Measurements from ENCODE around the gene STUM.

DNA sequence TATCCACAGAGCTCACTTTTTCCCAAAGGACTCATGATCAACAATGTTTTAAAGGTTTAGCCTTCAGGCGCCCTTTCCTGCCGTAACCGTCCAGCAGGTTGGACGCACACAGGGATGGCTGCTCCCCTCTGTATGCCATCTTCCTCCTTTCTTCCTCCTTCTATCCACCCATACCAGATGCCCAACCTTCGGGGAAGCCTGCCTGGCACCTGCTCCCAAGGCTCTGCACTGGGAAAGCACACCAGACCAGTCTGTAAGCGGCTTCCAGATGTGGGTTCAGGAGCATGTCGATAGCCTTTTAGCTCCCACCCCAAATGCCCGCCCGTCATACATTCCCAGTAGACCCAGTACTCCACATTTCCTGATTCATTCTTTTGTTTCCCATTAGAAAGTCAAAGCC lies 52.9 kb downstream of the STUM start:
- TF ChIP-seq, protein P1, sequence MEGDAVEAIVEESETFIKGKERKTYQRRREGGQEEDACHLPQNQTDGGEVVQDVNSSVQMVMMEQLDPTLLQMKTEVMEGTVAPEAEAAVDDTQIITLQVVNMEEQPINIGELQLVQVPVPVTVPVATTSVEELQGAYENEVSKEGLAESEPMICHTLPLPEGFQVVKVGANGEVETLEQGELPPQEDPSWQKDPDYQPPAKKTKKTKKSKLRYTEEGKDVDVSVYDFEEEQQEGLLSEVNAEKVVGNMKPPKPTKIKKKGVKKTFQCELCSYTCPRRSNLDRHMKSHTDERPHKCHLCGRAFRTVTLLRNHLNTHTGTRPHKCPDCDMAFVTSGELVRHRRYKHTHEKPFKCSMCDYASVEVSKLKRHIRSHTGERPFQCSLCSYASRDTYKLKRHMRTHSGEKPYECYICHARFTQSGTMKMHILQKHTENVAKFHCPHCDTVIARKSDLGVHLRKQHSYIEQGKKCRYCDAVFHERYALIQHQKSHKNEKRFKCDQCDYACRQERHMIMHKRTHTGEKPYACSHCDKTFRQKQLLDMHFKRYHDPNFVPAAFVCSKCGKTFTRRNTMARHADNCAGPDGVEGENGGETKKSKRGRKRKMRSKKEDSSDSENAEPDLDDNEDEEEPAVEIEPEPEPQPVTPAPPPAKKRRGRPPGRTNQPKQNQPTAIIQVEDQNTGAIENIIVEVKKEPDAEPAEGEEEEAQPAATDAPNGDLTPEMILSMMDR (IDR thresholded peaks at IDR 0.05) = no peak
- TF ChIP-seq POLR2AphosphoS5 (IDR thresholded peaks at IDR 0.05; ENCODE audit: low read depth, low read length) = no peak
- TF ChIP-seq, protein P2, sequence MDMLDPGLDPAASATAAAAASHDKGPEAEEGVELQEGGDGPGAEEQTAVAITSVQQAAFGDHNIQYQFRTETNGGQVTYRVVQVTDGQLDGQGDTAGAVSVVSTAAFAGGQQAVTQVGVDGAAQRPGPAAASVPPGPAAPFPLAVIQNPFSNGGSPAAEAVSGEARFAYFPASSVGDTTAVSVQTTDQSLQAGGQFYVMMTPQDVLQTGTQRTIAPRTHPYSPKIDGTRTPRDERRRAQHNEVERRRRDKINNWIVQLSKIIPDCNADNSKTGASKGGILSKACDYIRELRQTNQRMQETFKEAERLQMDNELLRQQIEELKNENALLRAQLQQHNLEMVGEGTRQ (IDR thresholded peaks at IDR 0.05; ENCODE audit: borderline replicate concordance, low read depth, low read length) = no peak
- no peak for TF ChIP-seq EP300 (IDR thresholded peaks at IDR 0.05; ENCODE audit: borderline replicate concordance in 1 of 2, low read depth in 1 of 2, low read length in 1 of 2)
- TF ChIP-seq YY1 (IDR thresholded peaks at IDR 0.05; ENCODE audit: low read depth) = no peak
- no peak for TF ChIP-seq TAF1 (IDR thresholded peaks at IDR 0.05; ENCODE audit: borderline replicate concordance, low read depth, low read length)
- TF ChIP-seq, protein P3, sequence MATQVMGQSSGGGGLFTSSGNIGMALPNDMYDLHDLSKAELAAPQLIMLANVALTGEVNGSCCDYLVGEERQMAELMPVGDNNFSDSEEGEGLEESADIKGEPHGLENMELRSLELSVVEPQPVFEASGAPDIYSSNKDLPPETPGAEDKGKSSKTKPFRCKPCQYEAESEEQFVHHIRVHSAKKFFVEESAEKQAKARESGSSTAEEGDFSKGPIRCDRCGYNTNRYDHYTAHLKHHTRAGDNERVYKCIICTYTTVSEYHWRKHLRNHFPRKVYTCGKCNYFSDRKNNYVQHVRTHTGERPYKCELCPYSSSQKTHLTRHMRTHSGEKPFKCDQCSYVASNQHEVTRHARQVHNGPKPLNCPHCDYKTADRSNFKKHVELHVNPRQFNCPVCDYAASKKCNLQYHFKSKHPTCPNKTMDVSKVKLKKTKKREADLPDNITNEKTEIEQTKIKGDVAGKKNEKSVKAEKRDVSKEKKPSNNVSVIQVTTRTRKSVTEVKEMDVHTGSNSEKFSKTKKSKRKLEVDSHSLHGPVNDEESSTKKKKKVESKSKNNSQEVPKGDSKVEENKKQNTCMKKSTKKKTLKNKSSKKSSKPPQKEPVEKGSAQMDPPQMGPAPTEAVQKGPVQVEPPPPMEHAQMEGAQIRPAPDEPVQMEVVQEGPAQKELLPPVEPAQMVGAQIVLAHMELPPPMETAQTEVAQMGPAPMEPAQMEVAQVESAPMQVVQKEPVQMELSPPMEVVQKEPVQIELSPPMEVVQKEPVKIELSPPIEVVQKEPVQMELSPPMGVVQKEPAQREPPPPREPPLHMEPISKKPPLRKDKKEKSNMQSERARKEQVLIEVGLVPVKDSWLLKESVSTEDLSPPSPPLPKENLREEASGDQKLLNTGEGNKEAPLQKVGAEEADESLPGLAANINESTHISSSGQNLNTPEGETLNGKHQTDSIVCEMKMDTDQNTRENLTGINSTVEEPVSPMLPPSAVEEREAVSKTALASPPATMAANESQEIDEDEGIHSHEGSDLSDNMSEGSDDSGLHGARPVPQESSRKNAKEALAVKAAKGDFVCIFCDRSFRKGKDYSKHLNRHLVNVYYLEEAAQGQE (IDR thresholded peaks at IDR 0.05; ENCODE audit: low read depth, low read length) = no peak
